Gastrocnemius medialis (tissue), 4 donors: ENCODE data around the gene DNAAF5.

Experiments
- POLR2A ChIP-seq, 2 donors: fragments of 450-650 bp; IDR thresholded peaks; one replicate each; pipeline ENCODE4 v1.6.1; 2017; ENCODE audit warnings: antibody characterized with exemption in 2 of 2, mild to moderate bottlenecking in 2 of 2, moderate library complexity in 2 of 2
- TF ChIP-seq, protein P1 (sequence below), 5 experiments: fragments of 450-650 bp in 3 of 5; fragments of 200-600 bp in 2 of 5; sonication (generic) in 2 of 5; IDR thresholded peaks in 4 of 5; conservative IDR thresholded peaks in 1 of 5; 1 replicate in 4 of 5; 2 replicates in 1 of 5; pipeline ENCODE4 v1.5.1; 2016 to 2019; ENCODE audit warnings: antibody characterized with exemption in 5 of 5, mild to moderate bottlenecking in 3 of 5, moderate library complexity in 3 of 5

DNA sequence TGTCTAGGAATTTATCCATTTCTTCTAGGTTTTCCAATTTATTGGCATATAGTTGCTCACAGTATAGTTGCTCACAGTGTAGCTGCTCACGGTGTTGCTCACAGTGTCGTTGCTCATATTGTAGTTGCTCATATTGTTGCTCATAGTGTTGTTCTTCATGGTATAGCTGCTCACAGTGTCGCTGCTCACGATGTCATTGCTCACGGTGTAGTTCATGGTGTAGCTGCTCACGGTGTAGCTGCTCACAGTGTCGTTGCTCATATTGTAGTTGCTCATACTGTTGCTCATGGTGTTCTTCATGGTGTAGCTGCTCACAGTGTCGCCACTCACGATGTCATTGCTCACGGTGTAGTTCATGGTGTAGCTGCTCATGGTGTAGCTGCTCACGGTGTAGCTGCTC is 8.3 kb downstream of the DNAAF5 start:
- TF ChIP-seq, protein P1, sequence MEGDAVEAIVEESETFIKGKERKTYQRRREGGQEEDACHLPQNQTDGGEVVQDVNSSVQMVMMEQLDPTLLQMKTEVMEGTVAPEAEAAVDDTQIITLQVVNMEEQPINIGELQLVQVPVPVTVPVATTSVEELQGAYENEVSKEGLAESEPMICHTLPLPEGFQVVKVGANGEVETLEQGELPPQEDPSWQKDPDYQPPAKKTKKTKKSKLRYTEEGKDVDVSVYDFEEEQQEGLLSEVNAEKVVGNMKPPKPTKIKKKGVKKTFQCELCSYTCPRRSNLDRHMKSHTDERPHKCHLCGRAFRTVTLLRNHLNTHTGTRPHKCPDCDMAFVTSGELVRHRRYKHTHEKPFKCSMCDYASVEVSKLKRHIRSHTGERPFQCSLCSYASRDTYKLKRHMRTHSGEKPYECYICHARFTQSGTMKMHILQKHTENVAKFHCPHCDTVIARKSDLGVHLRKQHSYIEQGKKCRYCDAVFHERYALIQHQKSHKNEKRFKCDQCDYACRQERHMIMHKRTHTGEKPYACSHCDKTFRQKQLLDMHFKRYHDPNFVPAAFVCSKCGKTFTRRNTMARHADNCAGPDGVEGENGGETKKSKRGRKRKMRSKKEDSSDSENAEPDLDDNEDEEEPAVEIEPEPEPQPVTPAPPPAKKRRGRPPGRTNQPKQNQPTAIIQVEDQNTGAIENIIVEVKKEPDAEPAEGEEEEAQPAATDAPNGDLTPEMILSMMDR (IDR thresholded peaks at IDR 0.05 in 4 of 5, conservative IDR thresholded peaks at IDR 0.05 in 1 of 5), result no peak
- TF ChIP-seq POLR2A (IDR thresholded peaks at IDR 0.05), result no peak
